Neural progenitor cell (in vitro differentiated cells): Measurements from ENCODE around the gene KMT2C.

Experiments
- EZH2 ChIP-seq: fragments of 200-600 bp; sonication (generic); IDR thresholded peaks from 2 replicates; pipeline ENCODE4 v1.6.1; 2017; ENCODE audit warnings: antibody characterized with exemption, mild to moderate bottlenecking, moderate library complexity
- EZH2phosphoT487 ChIP-seq: fragments of 200-600 bp; sonication (generic); IDR thresholded peaks from 2 replicates; pipeline ENCODE4 v1.6.1; 2017; ENCODE audit warnings: antibody characterized with exemption
- TF ChIP-seq, protein P1 (sequence below): fragments of 200-600 bp; sonication (generic); IDR thresholded peaks from 2 replicates; pipeline ENCODE4 v1.5.1; 2017; ENCODE audit warnings: antibody characterized with exemption, mild to moderate bottlenecking

DNA sequence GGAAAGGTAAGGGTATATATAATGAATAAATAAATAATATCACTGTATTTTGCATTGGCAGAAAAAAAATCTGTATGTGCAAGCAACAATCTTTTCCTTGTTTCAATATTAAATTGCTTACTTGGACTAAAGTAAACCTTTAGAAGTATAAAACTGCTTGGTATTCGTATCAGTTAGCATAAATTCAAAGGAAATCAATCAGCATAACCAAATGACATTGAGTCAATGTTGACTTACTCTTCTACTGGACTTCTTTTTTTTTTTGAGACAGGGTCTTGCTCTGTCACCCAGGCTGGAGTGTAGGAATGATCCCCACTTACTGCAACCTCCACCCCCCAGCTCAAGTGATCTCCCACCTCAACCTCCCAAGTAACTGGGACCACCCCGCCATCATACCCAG is 42.3 kb upstream of the KMT2C start:
- TF ChIP-seq, protein P1, sequence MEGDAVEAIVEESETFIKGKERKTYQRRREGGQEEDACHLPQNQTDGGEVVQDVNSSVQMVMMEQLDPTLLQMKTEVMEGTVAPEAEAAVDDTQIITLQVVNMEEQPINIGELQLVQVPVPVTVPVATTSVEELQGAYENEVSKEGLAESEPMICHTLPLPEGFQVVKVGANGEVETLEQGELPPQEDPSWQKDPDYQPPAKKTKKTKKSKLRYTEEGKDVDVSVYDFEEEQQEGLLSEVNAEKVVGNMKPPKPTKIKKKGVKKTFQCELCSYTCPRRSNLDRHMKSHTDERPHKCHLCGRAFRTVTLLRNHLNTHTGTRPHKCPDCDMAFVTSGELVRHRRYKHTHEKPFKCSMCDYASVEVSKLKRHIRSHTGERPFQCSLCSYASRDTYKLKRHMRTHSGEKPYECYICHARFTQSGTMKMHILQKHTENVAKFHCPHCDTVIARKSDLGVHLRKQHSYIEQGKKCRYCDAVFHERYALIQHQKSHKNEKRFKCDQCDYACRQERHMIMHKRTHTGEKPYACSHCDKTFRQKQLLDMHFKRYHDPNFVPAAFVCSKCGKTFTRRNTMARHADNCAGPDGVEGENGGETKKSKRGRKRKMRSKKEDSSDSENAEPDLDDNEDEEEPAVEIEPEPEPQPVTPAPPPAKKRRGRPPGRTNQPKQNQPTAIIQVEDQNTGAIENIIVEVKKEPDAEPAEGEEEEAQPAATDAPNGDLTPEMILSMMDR, result no peak
- TF ChIP-seq EZH2 (no peak), EZH2phosphoT487 (no peak)
